Right hindlimb (tissue), 1 donor: ENCODE measurements around the gene IGF2BP3.
"Not testable (repeated sequence)": the region's sequence is repeated elsewhere in the genome, so short reads cannot be mapped to it uniquely, and the experiment has no call there.

ENCODE experiments used
- DNase-seq: peaks from one replicate; pipeline ENCODE4 v3.0.0-alpha.2; 2018

The IGF2BP3 gene

DNA sequence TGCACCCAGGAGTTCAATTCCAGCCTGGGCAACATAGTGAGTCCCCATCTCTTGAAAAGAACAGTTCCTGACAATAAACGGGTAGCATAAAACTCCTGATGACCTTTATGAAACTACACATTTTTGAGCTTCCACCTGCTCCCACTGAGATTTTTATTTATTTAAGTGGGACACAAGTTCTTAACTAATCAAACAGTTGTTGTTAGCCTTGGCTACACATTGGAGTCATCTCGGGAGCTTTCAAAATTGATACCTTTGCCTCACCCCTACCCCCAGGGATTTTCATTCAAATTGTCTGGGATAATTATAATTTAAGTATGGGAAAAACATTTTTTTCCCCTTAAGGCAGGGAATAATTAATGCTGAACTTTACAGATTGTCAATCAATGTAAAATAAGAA, 131.9 kb downstream of the IGF2BP3 start:
- no peak for DNase-seq

DNA sequence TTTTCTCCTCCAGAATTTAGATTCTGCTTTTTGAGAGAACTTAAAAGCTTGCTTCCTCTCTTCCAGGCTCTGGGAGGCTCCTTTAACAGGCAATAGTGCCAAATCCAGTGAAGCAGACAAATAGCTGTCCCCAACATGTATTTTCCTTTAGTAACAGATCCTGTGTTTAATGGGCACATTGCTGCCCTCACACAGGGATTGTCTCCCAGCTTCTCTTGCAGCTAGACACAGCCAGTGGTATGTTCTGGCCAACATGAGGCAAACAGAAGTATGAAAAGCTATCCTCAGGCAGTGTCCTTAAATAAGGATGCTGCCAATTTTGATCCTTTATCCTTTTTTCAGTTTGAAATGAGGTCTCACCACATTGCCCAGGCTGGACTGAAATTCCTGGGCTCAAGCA, 132.9 kb downstream of the IGF2BP3 start:
- no peak for DNase-seq

DNA sequence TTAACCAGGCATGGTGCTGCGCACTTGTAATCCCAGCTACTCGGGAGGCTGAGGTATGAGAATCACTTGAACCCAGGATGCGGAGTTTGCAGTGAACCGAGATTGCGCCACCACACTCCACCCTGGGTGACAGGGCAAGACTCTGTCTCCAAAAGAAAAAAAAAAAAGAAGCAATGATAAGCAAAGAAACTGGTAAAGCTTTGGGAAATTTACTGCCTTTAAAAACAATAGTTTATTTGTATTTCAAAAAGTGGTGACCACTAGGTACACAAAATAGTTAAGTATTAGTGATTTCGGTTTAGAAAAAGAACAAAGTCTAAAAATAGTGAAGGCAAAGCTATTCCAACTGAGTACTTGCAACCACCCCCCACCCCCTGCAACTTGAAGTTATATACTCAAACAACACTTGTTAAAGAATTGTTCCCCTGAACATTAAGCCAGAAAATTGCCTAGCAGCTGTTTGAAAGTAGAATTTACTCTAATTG, 133.4 kb downstream of the IGF2BP3 start:
- DNase-seq = no peak

DNA sequence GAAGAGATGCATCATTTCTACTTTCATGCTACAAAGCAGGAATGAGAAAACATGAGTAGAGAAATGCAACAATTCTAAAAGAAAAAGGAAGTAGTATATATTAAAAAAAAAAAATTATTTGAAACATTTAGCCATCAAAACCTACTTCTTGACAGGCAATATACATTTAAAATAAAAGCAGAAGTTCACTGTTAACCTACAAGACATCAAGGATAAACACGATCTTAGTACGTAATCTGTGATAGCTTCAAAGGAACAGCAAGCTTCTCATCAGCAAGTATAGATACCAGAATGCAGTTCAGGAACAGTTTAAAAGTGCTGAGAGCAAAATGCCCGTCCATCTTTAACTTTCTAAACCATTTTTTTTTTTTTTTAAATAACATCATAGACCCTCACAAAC, 134.2 kb downstream of the IGF2BP3 start:
- DNase-seq = no peak

DNA sequence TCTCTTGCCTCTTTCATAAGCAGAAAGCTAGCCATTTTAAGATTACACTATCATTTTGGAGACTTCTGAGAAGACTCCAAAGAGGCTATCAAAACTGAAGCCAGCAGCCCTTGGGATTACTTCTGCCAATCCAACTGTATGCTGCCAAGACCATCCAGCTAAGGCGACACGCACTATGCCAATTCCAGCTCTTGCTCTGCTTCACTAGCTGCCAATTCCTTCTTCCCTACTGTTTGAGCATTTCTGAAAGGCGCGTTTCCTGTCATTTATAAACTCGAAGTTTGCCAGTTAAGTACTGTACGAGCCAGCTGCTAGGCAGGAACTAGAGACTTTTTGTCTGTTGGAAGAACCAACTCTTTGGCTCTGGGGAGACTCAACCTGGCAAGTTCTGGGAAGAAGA, 134.7 kb downstream of the IGF2BP3 start:
- no peak for DNase-seq

DNA sequence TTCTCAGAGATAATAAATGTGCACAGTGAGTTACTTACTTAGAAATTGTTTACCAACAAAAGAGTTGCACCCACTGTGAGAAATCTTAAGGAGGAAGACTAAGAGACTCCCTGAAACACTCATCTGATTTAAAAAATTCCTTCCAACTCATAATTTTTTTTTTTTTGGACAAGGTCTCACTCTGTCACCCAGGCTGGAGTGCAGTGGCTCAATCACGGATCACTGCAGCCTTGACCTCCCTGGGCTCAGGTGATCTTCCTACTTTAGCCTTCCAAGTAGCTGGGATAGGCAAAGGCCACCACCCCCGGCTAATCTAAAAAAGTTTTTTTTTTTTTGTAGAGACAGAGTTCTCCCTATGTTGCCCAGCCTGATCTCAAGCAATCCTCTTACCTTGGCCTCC, 135.2 kb downstream of the IGF2BP3 start:
- no peak for DNase-seq

DNA sequence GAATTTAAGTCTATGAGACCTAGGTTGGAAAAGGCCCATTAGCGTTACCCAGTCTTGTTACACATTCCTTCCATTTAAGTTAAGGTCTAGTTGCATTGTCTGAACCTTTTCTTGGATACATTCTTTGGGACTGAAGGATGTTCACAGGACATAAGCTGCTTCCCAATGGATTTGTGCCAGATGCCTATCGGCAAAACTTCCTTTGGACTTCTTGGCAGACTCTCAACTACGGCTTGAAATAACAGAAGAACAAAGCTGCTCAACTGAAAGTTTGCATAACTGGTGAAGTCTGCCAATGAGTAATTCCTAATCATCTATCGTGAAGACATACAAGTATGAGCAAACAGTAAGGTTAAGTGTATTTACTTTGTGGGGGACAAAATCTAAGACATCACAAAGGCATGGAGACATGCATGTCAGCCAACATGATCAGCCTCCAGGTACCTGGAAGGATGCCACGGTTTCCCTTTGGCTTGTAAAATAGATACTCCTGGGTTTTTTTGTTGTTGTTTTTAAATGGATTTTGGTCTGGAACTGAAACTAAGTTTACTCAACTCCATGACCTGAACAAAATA, 135.7 kb downstream of the IGF2BP3 start:
- DNase-seq = no peak

DNA sequence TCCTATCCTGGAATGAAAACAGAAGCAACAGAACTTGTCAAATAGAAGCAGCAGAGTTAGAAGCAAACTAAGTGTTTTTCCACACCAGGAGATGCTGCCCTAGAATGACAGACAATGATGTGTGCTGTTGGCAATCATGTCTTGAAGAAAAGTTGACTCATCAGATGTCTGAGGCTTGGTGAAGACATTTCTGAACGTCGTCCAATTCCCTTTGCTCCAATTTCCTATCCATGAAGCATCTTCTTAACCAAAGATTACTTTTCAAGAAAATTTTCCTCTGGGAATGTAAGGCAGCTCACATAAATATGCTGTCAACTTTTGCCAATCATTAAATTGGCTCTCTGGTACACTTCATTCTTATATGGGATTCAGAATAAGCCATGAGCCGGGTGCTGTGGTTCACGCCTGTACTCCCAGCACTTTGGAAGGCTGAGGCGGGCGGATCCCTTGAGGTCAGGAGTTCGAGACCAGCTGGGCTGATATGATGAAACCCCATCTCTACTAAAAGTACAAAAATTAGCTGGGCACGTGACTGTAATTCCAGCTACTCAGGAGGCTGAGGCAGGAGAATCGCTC, 136.5 kb downstream of the IGF2BP3 start:
- peak; percentile 40 for DNase-seq

DNA sequence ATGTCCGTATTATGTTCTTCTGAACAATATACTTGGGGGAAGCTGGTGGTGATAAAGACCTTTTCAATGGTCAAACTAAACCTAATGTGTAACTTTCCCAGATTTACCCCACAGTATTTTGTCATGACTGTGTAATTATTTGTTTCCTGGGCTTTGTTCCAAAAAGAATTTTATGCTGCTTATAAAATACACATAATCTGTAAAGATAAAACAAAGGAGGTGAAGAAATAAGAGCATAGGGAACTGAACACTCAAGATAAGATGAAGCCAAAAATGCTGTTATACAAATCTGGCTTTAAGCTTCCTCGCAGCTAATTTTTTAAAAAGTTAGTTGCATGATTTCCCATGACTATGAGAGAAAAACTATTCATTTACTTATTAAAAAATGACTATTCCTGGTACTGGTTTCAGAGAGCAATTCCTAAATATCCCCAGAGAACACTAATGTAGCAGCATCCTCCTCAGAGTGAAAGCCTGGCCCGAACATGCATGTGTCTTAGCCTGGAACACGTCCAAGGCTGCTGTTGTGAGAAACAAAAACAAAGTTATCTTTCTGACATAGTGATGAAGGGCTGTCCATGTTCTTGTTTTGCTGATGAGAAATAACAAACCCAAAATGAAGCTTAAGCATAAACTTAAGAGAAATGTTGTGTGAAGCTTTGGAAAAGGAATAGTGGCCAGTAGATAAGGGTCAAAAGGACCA, 137.2 kb downstream of the IGF2BP3 start:
- peak; percentile 67 for DNase-seq

DNA sequence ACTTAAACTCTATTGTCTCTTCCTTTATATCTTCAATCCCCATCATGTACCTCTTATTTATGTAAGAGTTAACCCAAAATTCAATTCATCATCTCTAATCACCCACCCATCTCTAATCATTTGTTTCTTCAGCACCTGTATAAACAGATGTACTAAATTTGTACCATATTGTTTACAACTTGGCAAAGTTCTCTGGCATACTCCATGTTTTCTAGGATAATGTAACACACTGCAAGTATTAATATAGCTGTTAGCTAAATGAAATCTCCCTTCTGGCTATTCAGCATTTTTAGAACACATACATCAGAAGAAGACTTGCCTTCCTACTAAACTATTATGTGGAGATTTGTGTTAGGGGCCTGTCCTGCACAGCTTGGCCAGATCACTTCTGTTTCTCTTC, 138.1 kb downstream of the IGF2BP3 start:
- no peak for DNase-seq

DNA sequence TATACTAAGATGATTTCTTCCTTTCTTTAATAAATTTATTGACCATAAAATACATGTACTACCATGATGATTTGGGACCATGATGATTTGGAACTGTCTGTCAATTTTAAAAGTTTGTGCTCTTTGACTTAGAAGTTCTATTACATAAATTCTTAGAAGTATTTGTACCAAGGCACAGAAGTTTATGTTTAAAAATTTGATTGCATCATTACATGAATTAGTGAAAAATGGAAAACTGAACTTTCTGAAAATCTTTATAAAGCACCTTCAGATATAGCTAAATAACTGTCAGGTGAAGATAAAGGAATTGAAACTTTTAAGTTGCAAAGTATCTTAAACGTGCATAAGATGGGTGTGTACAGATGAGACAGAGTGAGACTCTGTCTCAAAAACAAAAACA, 139.2 kb downstream of the IGF2BP3 start:
- DNase-seq = no peak

DNA sequence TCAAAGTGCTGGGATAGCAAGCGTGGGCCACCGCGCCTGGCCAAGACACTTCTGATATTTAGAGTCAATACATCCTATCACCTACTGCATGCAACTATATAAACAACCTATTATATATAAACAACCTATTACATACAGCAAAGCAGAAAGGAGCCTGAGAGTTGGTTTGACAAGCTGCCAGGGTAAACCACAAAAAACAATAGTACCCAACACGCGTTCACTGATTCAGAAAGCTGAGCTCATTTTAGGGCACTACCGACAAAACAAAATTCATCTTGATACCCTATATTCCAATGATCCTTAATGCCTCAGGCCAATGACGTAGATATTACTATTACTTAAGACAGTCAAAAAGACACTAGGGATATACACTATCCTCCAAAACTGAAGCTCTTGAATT, 154.9 kb downstream of the IGF2BP3 start:
- no peak for DNase-seq

DNA sequence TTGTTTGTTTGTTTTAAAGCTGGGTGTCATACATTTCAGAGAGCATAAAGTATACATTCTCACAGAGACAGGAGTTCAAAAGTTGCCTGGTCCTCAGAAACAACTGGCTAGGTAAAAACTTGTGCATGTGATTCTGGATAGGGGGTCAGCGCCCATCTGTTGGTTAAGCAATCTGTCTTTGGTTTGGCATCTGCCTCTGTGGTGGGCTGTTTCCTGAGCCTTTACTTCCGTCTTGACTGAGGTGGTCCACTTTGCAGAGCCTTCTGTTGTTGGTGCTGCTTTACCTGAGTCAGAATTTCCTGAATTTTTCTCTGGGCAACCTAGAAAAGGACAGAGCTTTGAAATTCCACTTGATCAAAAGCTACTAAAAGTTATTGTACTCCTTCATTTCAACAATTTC, 158.2 kb downstream of the IGF2BP3 start:
- DNase-seq = not testable (repeated sequence)

DNA sequence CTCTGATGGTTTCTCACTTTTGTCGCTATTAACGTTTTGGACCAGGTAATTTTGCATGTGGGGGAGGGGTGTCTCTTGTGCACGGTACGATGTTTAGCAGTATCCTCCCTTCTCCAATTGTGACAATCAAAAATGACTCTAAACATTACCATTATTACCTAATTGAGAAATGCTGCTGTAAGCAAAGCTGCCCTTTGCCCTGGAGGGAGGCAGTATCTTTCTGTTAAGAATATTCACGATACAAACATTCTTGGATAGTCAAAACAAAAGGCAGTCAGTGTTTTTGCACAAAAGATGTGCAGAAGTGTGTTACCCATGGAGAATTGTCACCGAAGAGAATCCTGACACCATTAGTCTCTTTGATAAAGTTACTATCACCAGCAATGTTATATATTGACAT, 161.5 kb downstream of the IGF2BP3 start:
- DNase-seq = no peak

DNA sequence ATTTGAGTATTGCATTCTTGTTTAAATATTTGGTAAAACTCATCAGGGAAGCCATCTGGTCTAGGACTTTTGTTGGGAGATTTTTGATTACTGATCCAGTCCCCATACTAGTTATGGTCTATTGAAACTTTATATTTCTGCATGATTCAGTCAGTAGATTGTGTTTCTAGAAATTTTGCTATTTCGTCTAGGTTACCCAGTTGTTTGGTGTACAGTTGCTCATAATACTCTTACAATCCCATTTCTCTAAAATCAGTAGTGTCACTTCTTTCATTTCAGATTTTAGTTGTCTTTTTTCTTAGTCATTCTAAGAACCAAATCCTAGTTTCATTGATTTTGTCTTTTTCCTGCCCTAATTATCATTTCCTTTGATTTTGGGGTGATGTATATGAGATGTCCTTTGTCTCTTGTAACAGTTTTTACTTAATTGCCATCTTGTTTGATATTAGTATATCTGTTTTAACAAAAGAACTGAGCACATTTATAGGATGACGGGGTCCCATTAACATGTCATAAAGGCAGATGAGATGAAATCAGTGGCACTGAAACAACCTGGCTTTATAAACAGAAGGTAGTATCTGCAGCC, 163.3 kb downstream of the IGF2BP3 start:
- no peak for DNase-seq

DNA sequence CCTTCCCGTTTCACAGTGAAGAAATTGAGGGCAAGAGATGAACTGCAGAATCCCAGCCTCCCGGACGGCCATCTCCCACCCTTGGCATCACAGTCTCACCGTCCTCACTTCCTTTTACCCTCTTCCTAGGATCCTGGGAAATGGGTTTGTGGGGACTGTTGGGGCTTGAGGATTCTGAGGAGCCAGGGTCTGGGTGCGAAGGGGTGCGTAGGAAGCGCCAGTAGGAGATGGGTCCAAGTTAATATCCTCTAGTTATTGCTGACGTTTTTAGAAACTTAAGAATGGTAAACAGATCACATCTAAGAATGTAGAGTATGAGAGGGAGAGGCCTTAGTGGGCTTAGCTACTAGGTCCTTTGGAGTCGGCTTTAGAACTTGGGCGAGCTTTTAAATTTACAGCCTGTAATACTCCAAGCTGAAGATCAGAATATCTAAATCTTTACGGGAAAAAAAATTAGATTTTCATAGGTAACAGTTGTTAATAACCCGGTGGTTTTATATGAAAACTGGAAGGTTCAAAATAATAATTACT, 170.5 kb downstream of the IGF2BP3 start:
- no peak for DNase-seq

DNA sequence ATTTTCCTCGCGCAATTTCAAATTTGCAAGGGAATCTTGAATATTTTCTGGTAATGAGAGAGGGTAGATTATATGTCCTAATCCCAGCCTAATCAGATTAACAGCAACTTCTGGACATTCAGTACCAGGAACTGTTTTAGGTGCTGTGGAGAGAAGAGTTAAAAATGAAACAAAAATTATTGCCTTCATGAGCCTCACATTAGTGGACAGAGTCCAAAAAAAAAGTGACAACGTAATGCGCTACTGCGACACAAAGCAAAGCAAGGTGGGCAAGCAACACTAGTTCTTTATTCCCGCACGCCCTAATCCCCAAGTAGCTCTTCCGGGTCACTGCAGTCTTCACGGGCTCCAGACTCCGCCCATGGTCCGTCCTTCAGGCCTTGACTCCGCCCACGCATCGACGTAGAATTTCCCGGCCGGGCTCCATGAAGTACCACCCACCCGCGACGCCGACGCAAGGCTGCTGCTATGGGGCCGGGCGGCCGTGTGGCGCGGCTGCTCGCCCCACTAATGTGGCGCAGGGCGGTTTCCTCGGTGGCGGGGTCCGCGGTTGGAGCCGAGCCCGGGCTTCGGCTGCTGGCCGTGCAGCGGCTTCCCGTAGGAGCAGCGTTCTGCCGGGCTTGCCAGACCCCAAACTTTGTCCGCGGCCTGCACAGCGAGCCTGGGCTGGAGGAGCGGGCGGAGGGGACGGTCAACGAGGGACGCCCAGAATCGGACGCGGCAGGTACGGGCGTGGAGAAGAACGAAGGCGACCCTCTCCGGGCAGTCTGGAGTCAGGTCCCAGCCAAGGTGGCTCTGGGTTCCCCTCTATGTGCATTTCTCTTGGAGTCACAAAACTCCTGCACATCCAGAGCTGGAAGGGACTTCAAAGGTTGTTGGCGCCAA, 171.2 kb downstream of the IGF2BP3 start, which contains the start of gene MALSU1:
TSS of gene MALSU1 (plus strand) at position 455 of the 885 bp plus-strand sequence. CDS start at position 469, 14 bp downstream.
- peak; percentile 98 for DNase-seq

DNA sequence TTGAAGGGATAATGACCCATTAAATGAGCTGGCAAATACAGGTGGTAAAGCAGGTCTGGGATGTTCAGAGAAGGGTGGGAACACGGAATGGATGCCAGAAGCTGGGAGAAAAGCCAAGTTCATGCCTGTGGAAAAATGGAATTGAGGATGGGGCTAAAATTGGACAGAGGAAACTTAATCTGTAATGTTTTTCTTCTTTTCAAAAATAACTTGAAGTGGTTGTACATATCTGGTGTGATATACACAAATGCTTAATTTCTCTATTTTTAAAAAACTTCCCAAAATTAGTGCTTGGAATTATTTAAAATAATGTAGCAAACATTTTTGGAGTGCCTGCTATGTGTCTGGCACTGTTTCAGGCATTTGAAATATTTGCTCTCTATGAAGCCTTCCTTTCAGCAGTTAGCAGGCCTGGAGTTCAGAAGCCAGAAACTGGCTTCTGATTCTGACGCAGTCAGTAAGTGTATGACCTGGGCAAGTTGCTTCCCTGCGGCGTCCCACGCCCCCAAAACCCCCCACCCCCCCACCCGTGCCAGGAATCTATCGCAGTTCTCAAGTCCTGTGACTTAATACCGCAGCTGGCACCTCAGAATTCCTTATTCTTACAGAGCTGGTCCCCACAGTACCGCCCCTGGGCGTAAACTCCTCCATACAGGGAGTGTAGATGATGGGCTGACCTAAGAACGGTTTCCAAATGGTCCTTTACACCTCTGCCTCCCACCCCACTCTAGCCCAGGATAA, 172.0 kb downstream of the IGF2BP3 start:
- DNase-seq = peak; percentile 65

DNA sequence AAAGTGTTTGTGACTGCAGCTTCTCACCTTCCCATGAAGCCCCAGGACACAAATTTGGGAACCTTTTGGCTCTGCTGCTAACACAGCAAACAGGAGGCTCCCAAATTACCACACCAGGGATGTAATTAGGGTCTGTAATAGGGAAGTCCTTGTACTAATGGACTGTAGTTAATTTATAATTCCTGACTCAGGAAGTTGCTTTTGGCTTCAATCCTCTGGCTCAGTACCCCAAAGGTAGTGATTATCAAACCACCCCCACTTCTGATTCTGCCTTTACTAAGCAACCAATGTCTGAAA, 174.9 kb downstream of the IGF2BP3 start:
- DNase-seq = no peak

DNA sequence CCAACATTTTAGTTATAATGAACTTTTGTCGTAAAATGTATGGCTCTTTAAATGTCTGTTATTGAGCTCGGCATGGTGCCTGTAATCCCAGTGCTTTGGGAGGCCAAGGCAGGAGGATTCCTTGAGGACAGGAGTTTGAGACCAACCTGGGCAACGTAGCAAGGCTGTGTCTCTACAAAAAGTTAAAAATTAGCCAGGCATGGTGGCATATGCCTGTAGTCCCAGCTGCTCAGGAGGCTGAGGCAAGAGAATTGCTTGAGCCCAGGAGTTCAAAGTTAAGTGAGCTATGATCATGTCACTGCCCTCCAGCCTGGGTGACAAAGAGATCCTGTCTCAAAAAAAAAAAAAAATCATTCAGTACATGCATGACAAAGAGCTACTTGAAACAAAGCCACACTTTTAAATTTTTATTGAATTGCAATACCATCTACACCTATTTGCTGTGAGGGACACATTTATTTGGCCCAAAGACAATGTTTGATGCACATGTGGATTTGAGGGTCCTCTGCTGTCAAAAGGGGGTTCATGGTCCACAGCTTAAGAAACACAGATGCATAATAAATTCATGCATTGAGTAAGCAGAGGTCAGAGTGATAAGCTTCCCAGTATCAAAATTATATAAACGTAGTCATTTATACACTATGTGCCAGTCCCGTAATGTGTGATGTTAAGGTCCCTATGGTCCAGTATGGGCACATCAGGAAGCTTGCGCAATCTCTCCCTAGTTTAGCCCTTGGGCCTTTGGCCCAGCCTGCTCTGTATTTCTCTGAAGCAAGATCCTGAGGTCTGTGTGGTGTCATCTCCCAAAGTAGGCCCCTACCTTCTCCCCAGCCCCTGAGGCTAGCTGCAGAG, 175.5 kb downstream of the IGF2BP3 start:
- no peak for DNase-seq

DNA sequence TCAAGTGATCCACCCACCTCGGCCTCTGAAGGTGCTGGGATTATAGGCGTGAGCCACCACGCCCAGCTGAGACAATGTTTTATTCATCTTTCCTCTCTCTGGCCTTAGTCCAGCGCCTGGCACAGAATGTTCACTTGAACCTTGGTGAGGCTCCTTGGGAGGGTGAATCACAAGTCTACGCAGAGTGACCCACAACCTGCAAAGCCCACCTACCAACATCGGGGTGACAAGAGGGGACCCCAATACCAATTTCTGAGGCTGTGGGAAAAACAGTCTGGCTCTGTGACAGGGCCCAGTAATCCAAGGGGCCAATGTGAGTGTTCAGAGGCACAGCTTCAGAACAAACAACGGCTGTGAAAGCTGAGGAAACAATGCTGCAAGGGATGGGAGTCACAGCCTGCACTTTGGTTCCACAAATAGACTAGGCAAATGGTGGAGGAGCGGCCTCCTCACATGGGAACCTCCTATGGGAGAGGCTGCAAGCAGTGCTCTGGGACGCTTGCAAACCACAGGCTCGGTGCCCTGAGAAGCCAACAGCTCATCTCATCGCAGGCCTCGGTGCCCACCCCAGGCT, 176.7 kb downstream of the IGF2BP3 start:
- DNase-seq = no peak
